HUES6 (cell line): Measurements from ENCODE around the gene MRAP.

Experiments
- H3K27ac ChIP-seq: 2 replicates; pipeline ENCODE4 v1.7.0; 2013; ENCODE audit warnings: low read depth, mild to moderate bottlenecking, low read length, inconsistent platforms
- H3K27me3 ChIP-seq: 2 replicates; pipeline ENCODE4 v1.6.1; 2013; ENCODE audit warnings: low read length; ENCODE audit not compliant: control insufficient read depth, insufficient read depth
- H3K36me3 ChIP-seq: 2 replicates; pipeline ENCODE4 v1.6.1; 2013; ENCODE audit warnings: low read length; ENCODE audit not compliant: control insufficient read depth, insufficient read depth
- H3K4me1 ChIP-seq: 2 replicates; pipeline ENCODE4 v1.6.1; 2013; ENCODE audit warnings: low read length; ENCODE audit not compliant: control insufficient read depth, insufficient read depth
- H3K4me3 ChIP-seq: 2 replicates; pipeline ENCODE4 v1.5.1; 2013; ENCODE audit warnings: low read depth, low read length
- H3K9ac ChIP-seq: one replicate; pipeline ENCODE4 v1.6.1; 2013; ENCODE audit warnings: mild to moderate bottlenecking, low read length
- H3K9me3 ChIP-seq: 2 replicates; pipeline ENCODE4 v1.6.1; 2013; ENCODE audit warnings: low read depth, low read length; ENCODE audit not compliant: control insufficient read depth, insufficient read depth

The MRAP gene

DNA sequence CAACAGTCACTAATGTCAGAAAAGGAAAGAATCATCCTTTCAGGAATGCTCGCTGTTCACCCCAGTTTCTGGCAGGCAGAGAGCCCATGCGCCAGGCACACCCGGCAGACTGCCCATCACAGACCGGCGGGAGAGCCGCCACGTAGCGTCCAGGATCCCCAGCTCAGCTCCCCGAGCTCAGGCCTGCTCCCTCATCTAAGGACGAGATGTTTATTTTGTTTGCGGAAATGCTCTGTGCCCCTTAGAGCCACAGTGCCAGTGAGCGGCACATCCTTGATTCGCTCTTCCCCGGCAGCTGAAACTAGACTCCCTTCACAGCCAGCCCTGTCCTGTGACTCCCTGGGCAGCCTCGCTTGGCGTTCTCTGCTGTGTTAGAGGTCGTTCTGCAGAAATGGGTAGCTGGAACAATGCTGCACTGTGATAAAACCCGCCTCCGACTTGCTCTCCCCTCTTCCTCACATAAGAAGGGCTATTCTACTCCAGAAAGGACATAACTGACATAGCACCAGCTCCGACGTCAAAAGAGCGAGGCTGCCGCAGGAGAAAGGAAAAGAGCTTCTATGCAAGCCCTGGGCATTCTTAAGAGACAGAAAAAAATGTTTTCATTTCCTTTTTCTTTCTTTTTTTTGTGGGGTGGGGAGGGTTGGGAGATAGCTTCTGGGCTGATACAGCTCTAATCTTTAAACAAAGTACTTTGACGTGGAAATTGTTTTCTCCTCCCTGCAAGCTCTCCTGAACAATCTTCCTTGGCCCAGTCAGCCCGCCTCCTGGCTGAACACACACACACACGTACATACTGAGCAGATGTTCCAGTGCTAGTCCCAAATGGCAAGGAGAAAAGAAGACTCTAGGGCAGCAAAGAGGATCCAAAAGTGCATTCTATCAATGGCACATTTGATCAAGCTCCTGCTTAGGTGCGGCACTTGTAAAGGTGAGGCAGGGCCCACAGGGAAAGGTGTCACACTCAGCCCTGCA, 37.2 kb downstream of the MRAP start:
- Histone ChIP-seq H3K36me3 (peaks cover 95% of the 10 kb centered on the region), H3K4me3 (no peak overlapping the region), H3K9ac (no peak overlapping the region), H3K9me3 (no peaks in the 10 kb centered on the region), H3K27me3 (no peaks in the 10 kb centered on the region), H3K27ac (no peak overlapping the region), H3K4me1 (peaks cover 19% of the 10 kb centered on the region)

- Histone ChIP-seq H3K36me3 (peaks cover 94% of the 10 kb centered on the region), H3K27me3 (no peaks in the 10 kb centered on the region), H3K27ac (no peak overlapping the region), H3K9ac (peak overlapping the region; percentile 20), H3K4me1 (peaks cover 12% of the 10 kb centered on the region), H3K4me3 (no peak overlapping the region), H3K9me3 (no peaks in the 10 kb centered on the region)
These were observed 38.1 kb downstream of the MRAP start for GRCh38 chr21:32336711-32337110.

DNA sequence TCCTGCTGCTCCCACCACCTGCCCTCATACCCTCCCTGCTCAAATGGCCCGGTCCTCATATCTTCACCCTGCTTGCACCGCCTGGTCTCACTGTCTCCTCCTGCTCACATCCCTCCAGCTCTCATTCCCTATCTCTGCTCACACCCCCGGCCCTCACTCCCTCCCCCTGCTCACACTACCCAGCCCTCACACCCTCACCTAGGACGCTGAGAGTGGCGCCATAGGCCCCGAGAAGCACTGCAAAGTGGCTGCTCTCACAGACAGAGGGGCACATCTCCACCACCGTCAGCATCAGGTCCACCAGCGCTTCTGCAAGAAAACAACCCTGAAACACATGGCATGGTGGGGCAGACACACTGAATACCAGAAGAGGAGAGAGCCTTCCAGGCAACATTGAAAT, 38.6 kb downstream of the MRAP start:
- H3K27ac ChIP-seq, result no peak overlapping the region

DNA sequence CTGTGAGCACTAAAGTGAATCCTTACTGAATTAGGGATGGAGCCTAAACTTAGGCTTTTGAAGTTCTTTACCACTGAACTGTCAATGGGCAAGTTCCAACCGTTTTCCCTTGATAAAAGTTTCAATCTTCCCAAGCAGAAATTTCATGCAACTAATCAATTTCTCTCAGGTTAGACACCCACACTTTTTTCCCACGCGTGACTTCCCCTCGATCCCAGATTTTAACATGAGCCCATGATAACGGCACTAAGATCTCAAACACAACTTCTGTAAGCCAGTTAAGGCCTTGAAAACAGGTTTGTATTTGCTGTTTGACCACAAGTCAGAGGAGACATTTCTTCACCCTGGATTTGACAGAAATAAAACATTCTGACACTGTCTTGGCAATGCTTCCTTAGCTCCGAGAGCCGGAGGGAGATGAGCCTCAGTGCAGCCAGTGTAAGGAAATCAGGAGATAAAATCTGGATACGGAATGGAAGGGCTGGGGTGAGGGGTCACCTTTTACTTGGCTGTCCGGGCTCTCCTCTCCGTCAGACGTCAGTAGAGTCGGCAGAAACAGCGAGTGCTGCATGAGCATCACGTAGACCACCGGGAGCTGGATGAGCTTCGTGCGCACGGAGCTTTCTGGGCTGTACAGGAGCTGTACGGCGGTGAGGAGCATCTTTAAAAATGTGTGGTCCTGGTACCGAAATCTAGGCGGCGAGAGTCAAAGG, 39.7 kb downstream of the MRAP start:
- peaks cover 95% of the 10 kb centered on the region for H3K36me3 ChIP-seq
- H3K4me3 ChIP-seq, result no peak overlapping the region

More for the DNA sequence above, 38.6 kb downstream of the MRAP start:
- Histone ChIP-seq H3K4me1 (peaks cover 11% of the 10 kb centered on the region; the same call in 1 of the 2 replicates), H3K4me3 (no peak overlapping the region), H3K36me3 (peaks cover 94% of the 10 kb centered on the region), H3K9me3 (no peaks in the 10 kb centered on the region), H3K9ac (peak overlapping the region; percentile 20), H3K27me3 (no peaks in the 10 kb centered on the region)

DNA sequence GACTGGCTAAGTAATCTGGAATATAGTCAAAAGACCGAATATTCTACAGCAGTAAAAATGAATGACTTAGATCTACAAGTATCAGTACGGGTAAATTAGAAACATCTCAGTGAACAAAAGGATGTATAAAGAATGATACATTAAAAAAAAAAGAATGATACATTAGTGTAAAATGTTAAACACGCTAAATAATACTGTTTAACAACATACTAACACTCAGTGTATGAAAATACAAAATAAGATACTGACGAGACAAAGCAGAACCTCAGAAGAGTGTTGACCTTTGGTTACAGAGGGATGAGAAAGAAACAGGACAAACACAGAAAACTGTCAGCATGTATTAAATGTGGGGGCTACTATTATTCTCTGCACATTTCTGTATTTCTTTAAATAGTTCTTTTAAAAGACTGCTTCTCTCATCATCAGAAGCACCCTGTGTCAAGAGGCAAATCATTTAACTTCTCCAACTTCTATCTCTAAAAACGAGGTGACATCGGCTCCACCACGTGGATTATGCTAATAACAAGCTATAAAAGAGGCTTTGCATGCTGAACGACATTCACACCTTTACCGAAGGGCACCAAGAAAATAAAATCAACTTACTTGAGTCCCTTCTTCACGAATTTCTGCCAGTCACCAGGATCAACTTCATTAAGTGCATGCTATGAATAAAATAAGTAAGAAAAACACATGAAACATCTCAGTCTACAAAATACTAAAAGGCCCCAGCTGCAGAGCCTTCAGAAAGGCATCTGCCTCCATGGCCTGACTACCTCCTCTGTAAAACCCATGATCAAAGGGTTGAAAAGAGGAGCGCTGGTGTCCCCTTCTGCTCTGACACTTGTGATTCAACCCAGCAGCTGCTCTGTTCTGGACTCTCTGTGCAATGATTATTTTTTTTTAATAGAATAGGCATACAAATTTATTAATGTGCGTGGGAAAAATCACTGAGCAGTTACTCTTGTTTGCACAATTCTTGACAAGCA, 42.5 kb downstream of the MRAP start:
- Histone ChIP-seq H3K27me3 (no peaks in the 10 kb centered on the region), H3K36me3 (peaks cover 95% of the 10 kb centered on the region), H3K27ac (no peak overlapping the region), H3K9me3 (0 out of 2 replicates have a peak, but pooled peaks cover 3% of the 10 kb centered on the region), H3K4me3 (no peak overlapping the region), H3K4me1 (0 out of 2 replicates have a peak, but pooled peaks cover 4% of the 10 kb centered on the region), H3K9ac (no peak overlapping the region)

More for the DNA sequence above, 39.7 kb downstream of the MRAP start:
- no peaks in the 10 kb centered on the region for H3K9me3 ChIP-seq
- H3K9ac ChIP-seq, result no peak overlapping the region
- no peaks in the 10 kb centered on the region for H3K27me3 ChIP-seq
- H3K27ac ChIP-seq, result no peak overlapping the region
- H3K4me1 ChIP-seq, result peaks cover 11% of the 10 kb centered on the region; the same call in 1 of the 2 replicates

- no peaks in the 10 kb centered on the region for H3K27me3 ChIP-seq
- no peak overlapping the region for H3K4me3 ChIP-seq
- no peaks in the 10 kb centered on the region for H3K4me1 ChIP-seq
- H3K9me3 ChIP-seq, result 0 out of 2 replicates have a peak, but pooled peaks cover 3% of the 10 kb centered on the region
- H3K27ac ChIP-seq, result no peak overlapping the region; the same call in 1 of the 2 replicates
- H3K36me3 ChIP-seq, result peaks cover 99% of the 10 kb centered on the region
- no peak overlapping the region for H3K9ac ChIP-seq
These were observed 48.3 kb downstream of the MRAP start for GRCh38 chr21:32346951-32347350.

- Histone ChIP-seq H3K4me3 (no peak overlapping the region), H3K4me1 (no peaks in the 10 kb centered on the region), H3K27ac (no peak overlapping the region; the same call in 1 of the 2 replicates), H3K9ac (no peak overlapping the region), H3K36me3 (peaks cover 99% of the 10 kb centered on the region), H3K27me3 (no peaks in the 10 kb centered on the region), H3K9me3 (0 out of 2 replicates have a peak, but pooled peaks cover 3% of the 10 kb centered on the region)
These were observed 48.7 kb downstream of the MRAP start for GRCh38 chr21:32347351-32347750.

GRCh38 chr21:32347977-32348376, 49.3 kb downstream of the MRAP start:
- H3K36me3 ChIP-seq, result peaks cover 100% of the 10 kb centered on the region

GRCh38 chr21:32348604-32349332, 50.1 kb downstream of the MRAP start:
- Histone ChIP-seq H3K36me3 (peaks cover 100% of the 10 kb centered on the region), H3K9ac (no peak overlapping the region), H3K27me3 (no peaks in the 10 kb centered on the region), H3K4me3 (no peak overlapping the region), H3K4me1 (no peaks in the 10 kb centered on the region), H3K9me3 (0 out of 2 replicates have a peak, but pooled peaks cover 3% of the 10 kb centered on the region), H3K27ac (no peak overlapping the region)

More at GRCh38 chr21:32347977-32348376, 49.3 kb downstream of the MRAP start:
- no peaks in the 10 kb centered on the region for H3K27me3 ChIP-seq
- H3K27ac ChIP-seq, result no peak overlapping the region
- H3K4me1 ChIP-seq, result no peaks in the 10 kb centered on the region
- H3K4me3 ChIP-seq, result no peak overlapping the region
- no peak overlapping the region for H3K9ac ChIP-seq
- H3K9me3 ChIP-seq, result 0 out of 2 replicates have a peak, but pooled peaks cover 3% of the 10 kb centered on the region
